Large intestine (tissue), 3 donors: Measurements from ENCODE around the gene ZDHHC14. TPM values are rescaled to one million over a fixed set of nuclear protein-coding genes. Genes with fewer than 3 reads are reported as not detected.

Experiments
- DNase-seq, 2 donors: peaks; one replicate each; pipeline versions ENCODE4 v3.0.0 to v3.0.0-alpha.2; 2013
- H3K27ac ChIP-seq: one replicate; pipeline ENCODE4 v1.5.1; 2013; ENCODE audit warnings: low read length
- H3K27me3 ChIP-seq: 2 replicates; pipeline ENCODE4 v1.6.1; 2013; ENCODE audit warnings: low read length; ENCODE audit not compliant: control insufficient read depth, insufficient read depth
- H3K36me3 ChIP-seq: 2 replicates; pipeline ENCODE4 v1.6.1; 2013; ENCODE audit warnings: low read length; ENCODE audit not compliant: control insufficient read depth, insufficient read depth
- H3K4me1 ChIP-seq: one replicate; pipeline ENCODE4 v1.6.1; 2013; ENCODE audit warnings: low read length; ENCODE audit not compliant: control insufficient read depth, insufficient read depth
- H3K4me3 ChIP-seq: one replicate; pipeline ENCODE4 v1.5.1; 2013; ENCODE audit warnings: low read length
- H3K9me3 ChIP-seq: one replicate; pipeline ENCODE4 v1.6.1; 2013; ENCODE audit warnings: mild to moderate bottlenecking, low read depth, low read length, moderate library complexity; ENCODE audit not compliant: control insufficient read depth
- WGBS: methylation state at CpG from one replicate; pipeline ENCODE4 v1.1.5; 2013; ENCODE audit warnings: low lambda C conversion rate; ENCODE audit not compliant: insufficient coverage; 5-methylcytosine and 5-hydroxymethylcytosine counted together
- polyA plus RNA-seq: library from polyadenylated mRNA; unstranded; fragments of 120-200 nt; gene quantifications from one replicate; pipeline ENCODE4 v1.2.1, GENCODE V29; 2013

ZDHHC14 gene
- polyA plus RNA-seq, 1 donor = 26.5 TPM

DNA sequence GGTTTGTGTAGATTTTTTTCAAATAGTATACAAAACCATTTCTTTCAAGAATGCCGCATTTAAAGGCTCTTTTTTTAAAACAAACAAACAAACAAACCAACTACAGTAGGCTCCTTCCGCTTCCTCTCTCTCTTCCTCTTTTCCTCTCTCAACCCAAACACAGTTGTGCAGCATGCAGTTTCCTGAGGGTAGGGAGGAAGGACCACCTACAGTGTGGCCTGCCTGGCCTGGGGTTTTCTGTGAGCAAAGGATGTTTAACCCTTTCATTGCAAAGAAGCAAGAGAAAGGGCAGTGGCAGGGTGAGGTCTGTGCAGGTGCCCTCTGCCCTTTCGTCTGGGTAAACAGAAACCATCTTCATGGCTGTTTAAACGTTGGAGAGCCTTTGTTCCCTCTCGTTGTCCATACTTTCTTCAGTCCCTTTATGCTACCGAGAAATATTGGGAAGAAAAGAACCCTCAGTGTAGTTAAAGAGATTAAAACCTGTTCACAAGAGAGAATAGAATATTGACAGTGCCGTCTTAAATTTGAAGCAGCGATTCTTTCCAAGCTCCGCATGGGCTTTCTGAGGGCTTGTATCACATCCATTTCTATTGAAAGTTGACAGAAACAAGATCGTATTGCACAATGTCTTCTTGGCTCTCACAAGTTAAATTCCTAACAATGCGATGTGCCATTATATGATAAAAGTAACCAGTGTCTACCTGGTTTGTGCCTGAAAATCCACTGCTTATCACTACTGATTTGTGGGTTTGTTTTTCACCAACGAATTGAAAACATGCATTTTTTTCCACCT lies 226.5 kb downstream of the ZDHHC14 start:
- DNase-seq = no peak
- Histone ChIP-seq H3K4me3 (no peak overlapping the region), H3K9me3 (no peaks in the 10 kb centered on the region), H3K4me1 (no peaks in the 10 kb centered on the region), H3K27me3 (no peaks in the 10 kb centered on the region), H3K27ac (no peak overlapping the region), H3K36me3 (peaks cover 20% of the 10 kb centered on the region)
- 60% methylated on average over 3 of the region's 12 CpGs for WGBS

- Histone ChIP-seq H3K27ac (no peak overlapping the region), H3K27me3 (no peaks in the 10 kb centered on the region), H3K4me3 (no peak overlapping the region), H3K4me1 (no peaks in the 10 kb centered on the region), H3K36me3 (peaks cover 20% of the 10 kb centered on the region), H3K9me3 (no peaks in the 10 kb centered on the region)
- WGBS = no CpG with 5 or more reads among the region's 16 CpGs
- DNase-seq = no peak
Observed at GRCh38 chr6:157608221-157609075, 227.5 kb downstream of the ZDHHC14 start.

GRCh38 chr6:157609117-157609516 lies 228.1 kb downstream of the ZDHHC14 start:
- Histone ChIP-seq H3K9me3 (no peaks in the 10 kb centered on the region), H3K27me3 (no peaks in the 10 kb centered on the region), H3K27ac (no peak overlapping the region), H3K4me3 (no peak overlapping the region), H3K36me3 (peaks cover 20% of the 10 kb centered on the region), H3K4me1 (no peaks in the 10 kb centered on the region)
- 100% methylated on average over 3 of the region's 6 CpGs for WGBS
- DNase-seq = no peak

- WGBS = no CpG with 5 or more reads among the region's 3 CpGs
- no peaks in the 10 kb centered on the region for H3K4me1 ChIP-seq
- no peak overlapping the region for H3K4me3 ChIP-seq
- H3K27ac ChIP-seq = no peak overlapping the region
- no peaks in the 10 kb centered on the region for H3K27me3 ChIP-seq
- no peaks in the 10 kb centered on the region for H3K9me3 ChIP-seq
- no peak for DNase-seq
- H3K36me3 ChIP-seq = peaks cover 20% of the 10 kb centered on the region
Observed at GRCh38 chr6:157609556-157609955, 228.6 kb downstream of the ZDHHC14 start.

GRCh38 chr6:157610451-157610999 lies 229.5 kb downstream of the ZDHHC14 start:
- H3K4me1 ChIP-seq = no peaks in the 10 kb centered on the region
- no peaks in the 10 kb centered on the region for H3K9me3 ChIP-seq
- H3K4me3 ChIP-seq = no peak overlapping the region
- no peak overlapping the region for H3K27ac ChIP-seq
- H3K36me3 ChIP-seq = peaks cover 17% of the 10 kb centered on the region
- no peak for DNase-seq
- WGBS = no CpG with 5 or more reads among the region's 9 CpGs
- no peaks in the 10 kb centered on the region for H3K27me3 ChIP-seq

DNA sequence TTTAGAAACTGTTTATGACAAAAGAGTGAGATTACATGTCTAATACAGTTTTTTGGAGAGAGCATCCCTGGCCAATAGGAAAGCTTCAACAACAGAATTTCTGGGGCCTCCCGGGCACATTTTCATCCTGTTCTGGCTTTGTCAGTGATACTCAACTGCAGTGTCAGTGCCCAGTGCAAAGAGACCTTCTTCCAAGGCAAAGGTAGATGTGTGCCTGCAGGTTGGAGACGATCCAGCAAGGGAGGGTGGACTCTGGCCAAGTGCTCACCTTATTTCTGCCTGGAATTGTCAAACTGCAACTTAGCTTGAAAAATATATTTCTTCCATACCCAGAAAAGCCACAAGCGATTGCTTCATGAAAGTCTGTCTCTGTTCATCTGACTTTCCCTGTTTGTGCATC lies 230.4 kb downstream of the ZDHHC14 start:
- no peak overlapping the region for H3K27ac ChIP-seq
- H3K4me1 ChIP-seq = no peaks in the 10 kb centered on the region
- WGBS = 100% methylated on average over 1 of the region's 3 CpGs
- no peak for DNase-seq
- no peak overlapping the region for H3K4me3 ChIP-seq
- H3K9me3 ChIP-seq = no peaks in the 10 kb centered on the region
- H3K36me3 ChIP-seq = peaks cover 15% of the 10 kb centered on the region
- H3K27me3 ChIP-seq = no peaks in the 10 kb centered on the region

DNA sequence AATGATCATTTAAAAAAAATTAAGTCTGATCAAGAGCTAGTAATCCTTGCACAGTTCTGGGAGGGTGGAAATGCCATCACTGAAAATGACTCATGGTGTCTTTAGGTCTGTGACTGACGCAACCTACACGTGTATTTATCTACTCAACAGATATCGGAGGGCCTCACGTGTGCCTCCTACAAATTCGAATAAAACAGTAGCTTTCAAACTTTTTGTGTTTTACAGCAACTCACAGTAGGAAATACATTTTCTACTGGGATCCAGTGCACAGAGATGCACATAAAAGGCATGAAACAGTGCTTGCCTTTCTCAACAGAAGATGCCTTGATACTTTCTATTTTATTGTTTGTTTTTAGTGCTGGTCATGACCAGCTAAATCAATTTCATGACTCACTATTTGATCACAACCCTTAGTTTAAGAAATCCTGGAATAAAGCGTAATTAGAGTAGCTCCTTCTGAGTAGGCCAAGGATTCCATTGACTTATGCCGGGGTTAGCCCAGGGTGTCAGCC lies 232.1 kb downstream of the ZDHHC14 start:
- Histone ChIP-seq H3K9me3 (no peaks in the 10 kb centered on the region), H3K4me3 (no peak overlapping the region), H3K27ac (no peak overlapping the region), H3K27me3 (no peaks in the 10 kb centered on the region), H3K36me3 (peaks cover 13% of the 10 kb centered on the region), H3K4me1 (no peaks in the 10 kb centered on the region)
- 17% methylated on average over 2 of the region's 7 CpGs for WGBS
- peak in 1 of 2 donors; percentile 50 for DNase-seq

- WGBS = no CpG with 5 or more reads among the region's 5 CpGs
- no peaks in the 10 kb centered on the region for H3K9me3 ChIP-seq
- H3K36me3 ChIP-seq = peaks cover 10% of the 10 kb centered on the region
- no peak for DNase-seq
- H3K4me3 ChIP-seq = no peak overlapping the region
- H3K27me3 ChIP-seq = no peaks in the 10 kb centered on the region
- no peaks in the 10 kb centered on the region for H3K4me1 ChIP-seq
- H3K27ac ChIP-seq = no peak overlapping the region
Observed at GRCh38 chr6:157614026-157614568, 233.1 kb downstream of the ZDHHC14 start.

DNA sequence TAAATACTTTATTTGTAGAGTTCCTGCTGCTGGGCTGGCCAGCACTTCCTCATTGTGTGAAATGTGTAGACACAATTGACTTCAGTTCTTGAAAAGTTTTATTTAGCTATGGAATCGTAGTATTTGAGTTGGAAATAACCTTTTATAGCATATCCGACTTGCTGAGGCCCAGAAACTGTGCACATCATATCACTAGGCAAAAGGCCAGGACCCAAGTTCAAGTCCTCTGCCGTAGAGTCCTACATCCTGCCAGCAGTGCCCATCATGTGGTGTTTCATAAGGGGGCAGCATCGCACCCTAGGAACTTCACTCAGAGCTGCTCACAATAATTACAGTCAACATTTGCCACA lies 234.4 kb downstream of the ZDHHC14 start:
- Histone ChIP-seq H3K4me3 (no peak overlapping the region), H3K9me3 (no peaks in the 10 kb centered on the region), H3K36me3 (peaks cover 4% of the 10 kb centered on the region), H3K4me1 (peaks cover 1% of the 10 kb centered on the region), H3K27ac (no peak overlapping the region), H3K27me3 (no peaks in the 10 kb centered on the region)
- WGBS = no CpG with 5 or more reads among the region's 4 CpGs
- DNase-seq = no peak

DNA sequence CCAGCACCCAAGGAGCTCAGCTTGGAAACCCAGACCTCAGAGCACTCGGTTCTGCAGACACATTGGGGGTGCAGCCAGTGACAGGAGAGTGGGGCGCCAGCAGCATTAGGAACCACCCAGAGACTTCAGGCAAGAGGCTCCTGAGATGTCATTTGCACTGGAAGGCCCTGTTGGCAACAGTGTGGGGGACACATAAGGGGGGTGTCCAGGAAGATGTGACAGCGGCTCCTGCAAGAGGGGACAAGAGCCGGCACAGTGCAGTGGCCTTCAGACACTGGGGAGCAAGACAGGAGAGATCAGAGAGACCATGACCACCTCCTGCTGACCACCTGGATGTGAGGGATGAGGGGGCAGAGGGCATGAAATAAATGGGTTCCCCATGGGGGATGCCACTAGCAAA lies 235.0 kb downstream of the ZDHHC14 start:
- no peak for DNase-seq
- no peak overlapping the region for H3K27ac ChIP-seq
- no peaks in the 10 kb centered on the region for H3K9me3 ChIP-seq
- H3K4me3 ChIP-seq = no peak overlapping the region
- no peaks in the 10 kb centered on the region for H3K36me3 ChIP-seq
- WGBS = no CpG with 5 or more reads among the region's 4 CpGs
- peaks cover 5% of the 10 kb centered on the region for H3K4me1 ChIP-seq
- H3K27me3 ChIP-seq = no peaks in the 10 kb centered on the region
